Stimulated activated CD8-positive, alpha-beta memory T cell treated with anti-CD3 and anti-CD28 coated beads, Interleukin-12 subunit alpha, Interleukin-12 subunit beta, amount 100 ng/mL, for 24 hours (primary cell): Measurements from ENCODE around the gene CHTF18.
"Not testable (repeated sequence)": the region's sequence is repeated elsewhere in the genome, so short reads cannot be mapped to it uniquely, and the experiment has no call there.

Experiments
- DNase-seq: peaks from one replicate; pipeline ENCODE4 v3.0.0-alpha.2; 2020; ENCODE audit errors: extremely low read depth

CHTF18 gene

GRCh38 chr16:830871-831570, 42.6 kb downstream of the CHTF18 start:
- DNase-seq, result no peak

GRCh38 chr16:831571-832413, 43.4 kb downstream of the CHTF18 start:
- DNase-seq, result no peak

GRCh38 chr16:832652-833336, 44.4 kb downstream of the CHTF18 start:
- DNase-seq, result no peak

GRCh38 chr16:833411-833810, 45.0 kb downstream of the CHTF18 start:
- DNase-seq, result no peak

GRCh38 chr16:835373-835772, 47.0 kb downstream of the CHTF18 start:
- no peak for DNase-seq

GRCh38 chr16:836221-836620, 47.8 kb downstream of the CHTF18 start:
- DNase-seq, result no peak

GRCh38 chr16:836822-837221, 48.4 kb downstream of the CHTF18 start:
- not testable (repeated sequence) for DNase-seq

- DNase-seq, result no peak
Observed at GRCh38 chr16:838741-839140, 50.3 kb downstream of the CHTF18 start.

- DNase-seq, result no peak
Observed at GRCh38 chr16:839643-840408, 51.4 kb downstream of the CHTF18 start.

- no peak for DNase-seq
Observed at GRCh38 chr16:840561-841454, 52.4 kb downstream of the CHTF18 start.

- no peak for DNase-seq
Observed at GRCh38 chr16:841455-842060, 53.1 kb downstream of the CHTF18 start.

GRCh38 chr16:842061-842476, 53.6 kb downstream of the CHTF18 start:
- DNase-seq, result no peak

GRCh38 chr16:842711-843560, 54.5 kb downstream of the CHTF18 start:
- no peak for DNase-seq

GRCh38 chr16:843771-844170, 55.4 kb downstream of the CHTF18 start:
- no peak for DNase-seq

GRCh38 chr16:844638-845350, 56.4 kb downstream of the CHTF18 start:
- DNase-seq, result no peak

- no peak for DNase-seq
Observed at GRCh38 chr16:845351-845745, 56.9 kb downstream of the CHTF18 start.

GRCh38 chr16:847151-847550, 58.7 kb downstream of the CHTF18 start:
- no peak for DNase-seq
